Anterior cingulate cortex (tissue), 58 donors: ENCODE data around the gene IMPACT.

Source experiments
- DNase-seq, 58 donors: peaks; one replicate each; lab custom pipeline; 2025; lab: John Stamatoyannopoulos, UW

IMPACT gene

DNA sequence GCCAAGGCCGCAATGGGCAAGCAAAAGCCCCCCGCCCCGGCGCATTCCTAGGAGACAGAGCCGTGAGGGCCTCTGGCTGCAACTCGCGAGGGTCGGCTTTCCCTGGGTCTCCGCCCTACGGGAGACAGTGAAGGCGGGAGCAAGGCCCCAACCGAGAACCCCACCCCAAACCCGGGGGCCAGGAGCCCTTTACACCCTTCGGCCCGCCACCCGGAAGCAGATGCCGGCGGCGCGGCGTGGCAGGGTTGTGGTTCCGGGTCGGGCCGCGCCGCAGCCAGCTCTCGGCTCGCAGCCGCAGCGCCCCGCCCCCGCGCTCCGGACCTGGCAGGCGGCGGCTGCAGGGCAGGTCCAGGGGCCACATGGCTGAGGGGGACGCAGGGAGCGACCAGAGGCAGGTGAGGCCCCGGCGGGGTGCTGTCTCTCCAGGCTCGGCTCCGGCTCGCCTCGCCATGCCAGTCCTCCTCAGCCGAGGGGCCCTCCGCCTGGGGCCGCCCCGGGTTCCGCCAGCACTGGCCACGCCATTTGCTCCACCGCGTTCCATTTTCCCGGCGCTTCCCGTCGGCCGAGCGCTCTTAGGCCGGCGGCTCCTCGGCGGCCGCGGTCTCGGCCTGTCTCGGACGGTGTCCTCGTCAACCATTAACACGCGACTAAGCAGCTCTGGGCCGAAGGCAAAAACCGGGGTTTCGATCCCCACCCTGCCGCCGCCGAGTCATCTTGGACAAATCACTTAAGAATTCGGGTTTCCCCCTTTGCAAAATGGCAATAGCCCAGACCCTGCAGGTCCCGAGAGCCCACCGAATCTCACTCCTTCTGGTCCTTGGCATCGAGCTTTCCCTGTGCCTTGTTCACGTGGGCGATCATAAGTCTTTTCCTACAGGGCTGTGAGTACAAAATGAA lies at the start of gene IMPACT:
Gene IMPACT, plus strand, starts transcription at position 273 of the 897 bp plus-strand sequence. Its CDS starts 87 bp downstream, at position 360.
- DNase-seq: peak in 57 of 58 donors; percentile 16 to 80 (median 65)

- no peak for DNase-seq
Measured at GRCh38 chr18:24378598-24378997, 47.9 kb upstream of the IMPACT start.

- DNase-seq: no peak
Measured at GRCh38 chr18:24380163-24380747, 46.2 kb upstream of the IMPACT start.

DNA sequence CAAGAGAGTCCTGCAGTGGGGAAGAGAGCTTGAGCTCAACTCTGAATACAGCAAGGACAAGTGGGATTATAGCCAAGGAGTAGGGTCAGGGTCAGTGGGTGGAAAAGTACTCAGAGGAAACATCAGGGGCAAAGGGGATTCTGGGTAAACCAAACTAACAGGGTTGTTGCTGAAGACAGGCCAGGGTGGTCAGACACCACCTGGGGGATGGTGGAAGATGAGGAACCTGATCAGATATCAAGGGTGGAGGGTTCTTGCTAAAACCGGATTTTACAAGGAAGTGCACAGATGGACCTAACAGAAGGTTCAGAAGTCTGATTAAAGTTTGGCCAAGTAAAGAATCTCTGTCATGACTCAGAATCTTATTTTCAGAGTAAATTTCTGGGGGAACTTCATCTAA lies 45.3 kb upstream of the IMPACT start:
- no peak for DNase-seq

DNA sequence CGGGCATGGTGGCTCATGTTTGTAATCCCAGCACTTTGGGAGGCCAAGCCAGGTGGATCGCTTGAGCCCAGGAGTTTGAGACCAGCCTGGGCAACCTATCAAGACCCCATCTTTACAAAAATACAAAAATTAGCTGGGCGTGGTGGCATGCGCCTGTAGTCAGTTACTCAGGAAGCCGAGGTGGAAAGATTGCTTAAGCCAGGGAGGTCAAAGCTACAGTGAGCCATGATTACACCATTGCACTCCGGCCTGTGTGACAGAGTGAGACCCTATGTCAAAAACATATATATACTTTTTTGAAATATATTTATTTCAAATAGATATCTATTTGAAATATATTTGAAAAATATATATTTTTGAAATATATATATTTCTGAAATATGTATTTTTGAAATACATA lies 39.8 kb upstream of the IMPACT start:
- DNase-seq: no peak

DNA sequence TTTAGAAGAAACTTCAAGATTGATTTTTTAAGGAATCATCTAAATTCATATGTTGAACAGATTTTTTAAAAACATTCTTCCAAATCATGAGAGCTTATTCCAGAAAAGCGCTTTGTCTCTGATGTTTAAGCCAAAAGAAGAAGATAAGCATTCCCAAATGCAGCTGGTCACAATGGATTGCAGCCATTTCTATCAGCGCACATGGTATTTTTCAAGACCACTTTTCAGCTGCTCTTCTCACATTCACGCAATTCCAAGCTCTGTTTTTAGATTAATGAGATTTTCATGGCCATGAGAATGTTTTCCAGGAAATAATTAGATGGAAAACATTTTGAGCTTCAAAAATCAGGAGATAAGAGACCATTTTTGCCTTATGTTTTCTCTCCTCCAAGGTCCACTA lies 37.5 kb upstream of the IMPACT start:
- DNase-seq: no peak

DNA sequence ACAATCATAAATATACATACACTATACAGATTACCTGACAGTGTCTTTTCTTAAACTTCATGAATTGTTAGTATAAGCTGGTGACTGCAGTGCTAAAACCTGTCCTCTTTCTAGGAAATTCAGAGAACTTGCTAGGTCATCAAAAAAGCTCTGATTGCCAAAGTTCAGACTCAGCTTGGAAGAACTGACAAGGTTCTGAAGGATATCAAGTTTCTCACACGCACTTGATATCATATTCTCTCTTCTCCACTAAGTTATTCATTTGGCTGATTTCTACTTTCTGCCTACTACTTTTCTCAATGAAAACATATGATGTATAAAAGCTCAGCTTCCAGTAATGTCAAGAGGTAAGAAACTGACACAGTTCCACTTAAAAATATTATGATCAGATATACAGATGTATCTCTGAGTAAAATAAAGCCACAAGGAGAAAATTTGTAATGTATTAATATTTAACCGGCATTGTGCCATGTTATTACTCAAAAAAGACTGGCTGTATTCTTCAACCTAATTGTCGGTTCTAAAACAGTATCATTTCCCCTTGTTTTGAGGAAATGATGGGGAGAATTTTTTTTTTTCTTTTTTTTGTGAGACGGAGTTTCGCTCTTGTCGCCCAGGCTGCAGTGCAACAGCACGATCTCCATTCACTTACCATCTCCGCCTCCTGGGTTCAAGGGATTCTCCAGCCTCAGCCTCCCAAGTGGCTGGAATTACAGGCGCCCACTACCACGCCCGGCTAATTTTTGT lies 31.2 kb upstream of the IMPACT start:
- no peak for DNase-seq

DNA sequence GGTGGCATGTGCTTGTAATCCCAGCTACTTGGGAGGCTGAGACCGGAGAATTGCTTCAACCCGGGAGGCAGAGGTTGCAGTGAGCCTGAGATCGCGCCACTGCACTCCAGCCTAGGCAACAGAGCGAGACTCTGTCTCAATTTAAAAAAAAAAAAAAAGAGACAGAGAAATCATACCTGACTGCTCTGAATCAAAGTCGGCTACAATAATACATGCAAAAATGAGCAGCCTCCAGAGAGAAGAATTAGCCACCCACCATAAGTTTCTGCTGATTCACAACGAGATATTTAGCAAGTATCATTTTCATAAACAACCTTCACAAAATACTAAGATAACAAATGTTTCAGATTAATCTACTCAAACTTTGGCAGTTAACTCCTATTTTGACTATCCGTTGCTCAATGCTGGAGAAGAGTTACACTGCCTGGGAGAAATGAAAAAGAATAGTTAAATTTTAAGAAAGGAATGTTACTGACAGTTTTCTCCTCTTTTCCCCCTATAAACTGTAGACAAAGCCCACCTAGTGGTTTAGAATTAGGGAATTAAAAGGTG lies 30.3 kb upstream of the IMPACT start:
- no peak for DNase-seq

DNA sequence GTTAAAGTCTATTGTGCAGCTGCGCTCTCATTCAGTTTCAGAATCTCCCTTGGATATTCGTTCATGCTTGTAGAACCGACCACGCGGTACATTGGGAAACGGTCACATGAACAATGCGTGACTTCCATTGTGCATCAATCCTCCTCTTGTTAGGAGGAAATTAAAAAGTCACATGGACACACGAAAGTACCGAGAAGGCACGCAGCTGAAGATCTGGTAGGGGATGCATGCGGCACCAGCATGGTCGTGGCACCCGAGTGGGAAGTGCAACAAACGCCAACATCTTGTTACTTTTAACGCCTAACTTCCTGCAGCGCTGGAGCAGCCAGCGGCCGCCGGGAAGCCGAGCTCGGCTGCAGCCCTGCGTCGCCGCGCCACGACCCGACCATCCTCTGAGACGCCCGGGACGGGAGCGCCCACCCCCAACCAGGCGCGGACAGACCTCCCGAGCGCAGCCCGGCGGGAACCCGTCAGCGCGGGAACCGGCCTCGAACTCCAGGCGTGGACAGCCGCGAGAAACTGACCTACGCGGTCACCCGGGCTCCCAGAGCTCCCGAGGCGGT lies 29.3 kb upstream of the IMPACT start:
- DNase-seq: peak in 55 of 58 donors; percentile 12 to 89 (median 74)

GRCh38 chr18:24397694-24398368 lies 28.6 kb upstream of the IMPACT start, which contains the start of gene OSBPL1A:
OSBPL1A (minus strand) TSS chr18:24397824; CDS start chr18:24377533, 20,291 bp downstream.
- DNase-seq: peak; percentile 32 to 94 (median 86)

DNA sequence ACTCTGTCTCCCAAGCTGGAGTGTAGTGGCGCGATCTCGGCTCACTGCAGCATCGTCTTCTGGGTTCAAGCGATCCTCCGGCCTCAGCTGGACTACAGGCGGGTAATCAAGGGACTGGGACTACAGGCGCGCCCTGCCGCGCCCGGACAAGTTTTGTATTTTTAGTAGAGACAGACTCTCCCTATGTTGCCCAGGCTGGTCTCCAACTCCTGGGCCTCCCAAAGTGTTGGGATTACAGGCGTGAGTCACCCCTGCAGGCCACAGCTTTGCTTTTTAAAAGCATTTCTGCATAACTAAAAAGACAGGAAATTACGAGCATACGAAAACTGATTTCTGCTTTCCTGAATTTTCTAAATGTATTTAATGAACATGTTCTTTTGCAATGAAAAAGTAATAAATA lies 27.9 kb upstream of the IMPACT start:
- peak in 5 of 58 donors; percentile 6 to 20 (median 11) for DNase-seq

DNA sequence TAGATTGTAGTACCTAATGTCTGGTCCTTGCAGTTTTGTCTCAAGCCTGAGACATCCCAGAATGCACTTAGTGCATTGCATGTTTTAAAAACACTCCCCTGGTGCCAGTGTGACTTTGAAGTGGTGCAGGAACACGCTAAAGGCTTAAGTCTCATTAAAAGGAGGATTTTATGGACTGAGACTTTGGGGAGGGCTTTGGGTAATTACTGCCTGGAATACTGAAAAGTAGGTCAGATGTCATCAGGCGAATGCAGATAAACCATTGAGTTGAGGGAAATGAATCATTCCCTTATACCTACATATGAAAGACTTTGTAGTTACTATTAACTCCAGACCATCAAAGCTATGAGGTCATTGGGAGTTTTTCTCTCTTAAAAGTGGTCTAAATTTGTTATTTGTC lies 25.9 kb upstream of the IMPACT start:
- no peak for DNase-seq

- peak in 1 of 58 donors; percentile 5 for DNase-seq
Measured at GRCh38 chr18:24402209-24402785, 24.2 kb upstream of the IMPACT start.

DNA sequence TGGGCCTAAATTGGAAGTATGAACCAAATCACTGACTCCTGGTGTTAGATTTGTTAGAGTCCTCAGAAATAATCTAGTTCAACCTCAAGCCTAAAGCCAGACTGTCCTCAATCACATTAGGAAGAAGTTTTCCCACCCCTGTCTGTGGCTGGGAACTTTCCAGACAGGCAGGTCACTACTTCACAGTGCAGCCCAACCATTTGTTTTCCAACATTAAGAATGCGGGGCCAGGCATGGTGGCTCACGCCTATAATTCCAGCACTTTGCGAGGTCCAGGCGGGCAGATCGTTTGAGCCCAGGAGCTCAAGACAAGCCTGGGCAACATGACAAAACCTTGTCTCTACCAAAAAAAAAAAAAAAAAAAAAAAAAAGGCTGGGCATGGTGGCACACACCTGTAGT lies 23.4 kb upstream of the IMPACT start:
- DNase-seq: no peak

DNA sequence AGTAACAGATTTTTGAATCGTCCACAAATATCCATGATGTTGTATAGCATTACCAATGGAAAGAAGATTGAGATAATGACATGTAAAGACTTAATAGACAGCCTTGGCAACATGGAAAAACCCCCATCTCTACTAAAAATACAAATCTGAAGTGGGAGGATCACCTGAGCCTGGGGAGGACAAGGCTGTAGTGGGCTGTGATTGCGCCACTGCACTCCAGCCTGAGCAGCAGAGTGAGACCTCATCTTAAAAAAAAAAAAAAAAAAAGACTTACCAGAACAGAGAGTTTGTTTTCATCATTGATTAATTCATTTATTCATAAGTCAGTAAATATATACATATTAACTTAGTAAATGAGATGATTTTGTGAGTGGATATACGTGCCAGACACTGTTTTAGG lies 21.9 kb upstream of the IMPACT start:
- no peak for DNase-seq

DNA sequence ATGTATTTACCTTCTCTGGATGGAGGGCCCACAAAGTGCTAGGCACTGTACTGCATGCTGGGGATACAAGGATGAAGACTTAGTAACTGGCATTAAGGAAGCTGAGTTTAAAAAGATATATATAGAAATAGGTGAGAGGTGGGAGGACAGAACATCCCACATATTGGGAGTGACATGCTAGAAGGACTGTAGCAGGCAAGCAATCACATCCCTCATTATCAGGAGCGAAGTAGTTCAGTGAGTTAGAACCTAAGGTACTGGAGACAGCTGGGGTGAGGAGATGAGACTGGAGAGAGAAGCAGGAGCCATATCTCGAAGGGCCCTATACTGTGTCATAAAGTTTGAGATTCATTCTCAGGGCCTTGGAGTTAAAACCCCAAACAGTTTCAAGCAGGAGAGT lies 18.0 kb upstream of the IMPACT start:
- no peak for DNase-seq

- DNase-seq: peak in 14 of 58 donors; percentile 0 to 16 (median 6)
Measured at GRCh38 chr18:24413148-24413547, 13.3 kb upstream of the IMPACT start.

DNA sequence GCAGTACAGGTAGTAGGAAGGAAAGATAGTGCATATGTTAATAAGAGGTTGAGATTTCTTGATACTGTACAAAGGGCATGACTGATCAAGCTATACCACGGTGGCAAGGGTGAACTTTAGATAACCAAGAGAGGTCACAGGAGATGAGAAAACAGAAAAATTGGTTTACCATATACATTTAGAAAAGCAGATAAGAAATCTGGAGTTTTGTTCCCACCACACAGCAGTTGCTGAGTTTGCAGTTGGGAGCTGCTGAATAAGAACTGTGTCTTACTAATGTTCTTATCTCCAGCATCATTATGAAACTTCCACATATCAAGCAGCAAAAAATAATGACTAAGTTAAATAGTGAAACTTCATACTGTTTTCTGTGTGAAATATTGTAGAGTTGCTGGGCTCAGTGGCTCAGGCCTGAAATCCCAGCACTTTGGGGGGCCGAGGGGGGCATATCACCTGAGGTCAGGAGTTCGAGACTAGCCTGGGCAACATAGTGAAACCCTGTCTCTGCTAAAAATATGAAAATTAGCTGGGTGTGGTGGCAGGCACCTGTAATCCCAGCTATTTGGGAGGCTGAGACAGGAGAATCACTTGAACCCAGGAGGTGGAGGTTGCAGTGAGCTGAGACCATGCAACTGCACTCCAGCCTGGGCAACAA lies 12.0 kb upstream of the IMPACT start:
- no peak for DNase-seq

DNA sequence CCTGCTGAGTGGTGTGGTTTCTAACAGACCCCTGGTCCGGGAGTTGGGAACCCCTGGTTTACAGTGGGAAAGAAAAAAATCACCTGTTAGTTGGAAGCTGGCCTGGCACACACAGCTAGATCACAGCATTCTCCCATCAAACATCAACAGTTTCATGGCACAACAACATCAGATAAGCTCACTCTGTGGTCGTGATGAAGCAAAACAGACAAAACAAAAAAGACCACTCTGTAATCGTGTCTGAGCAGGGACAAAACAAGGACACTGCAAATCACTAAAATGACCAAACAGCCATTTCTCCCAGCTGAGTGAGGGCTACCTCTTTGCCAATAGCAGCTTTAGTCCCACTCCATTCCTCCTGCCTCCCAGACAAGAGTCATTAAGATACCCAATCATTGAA lies 9.0 kb upstream of the IMPACT start:
- DNase-seq: no peak
